ENCODE data around the gene ZBTB46.
"Not testable (repeated sequence)": the region's sequence is repeated elsewhere in the genome, so short reads cannot be mapped to it uniquely, and the experiment has no call there.

ZBTB46 gene

GRCh38 chr20:63814891-63815614 lies 16.0 kb downstream of the ZBTB46 start:
- no peak for DNase-seq (ENCODE audit: low spot score)

DNA sequence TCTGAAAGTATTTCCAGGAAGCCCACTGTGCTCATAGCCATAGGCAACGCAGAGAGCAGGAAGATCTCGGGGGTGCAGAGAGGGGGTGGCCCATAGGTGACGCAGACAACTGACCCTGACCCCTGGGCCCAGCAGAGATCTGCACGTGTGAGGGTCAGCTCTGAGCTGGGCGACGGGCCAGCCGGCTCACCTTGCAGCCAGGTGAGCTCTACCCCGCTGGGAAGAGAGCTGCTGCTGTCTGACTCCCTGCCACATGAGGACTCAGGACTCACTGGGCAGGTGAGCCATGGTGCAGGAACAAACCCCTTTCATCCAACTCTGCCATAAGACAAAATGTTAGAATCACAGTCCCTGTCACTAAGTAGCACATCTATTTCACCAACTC lies 19.6 kb downstream of the ZBTB46 start:
- no peak for DNase-seq (ENCODE audit: low spot score)

DNA sequence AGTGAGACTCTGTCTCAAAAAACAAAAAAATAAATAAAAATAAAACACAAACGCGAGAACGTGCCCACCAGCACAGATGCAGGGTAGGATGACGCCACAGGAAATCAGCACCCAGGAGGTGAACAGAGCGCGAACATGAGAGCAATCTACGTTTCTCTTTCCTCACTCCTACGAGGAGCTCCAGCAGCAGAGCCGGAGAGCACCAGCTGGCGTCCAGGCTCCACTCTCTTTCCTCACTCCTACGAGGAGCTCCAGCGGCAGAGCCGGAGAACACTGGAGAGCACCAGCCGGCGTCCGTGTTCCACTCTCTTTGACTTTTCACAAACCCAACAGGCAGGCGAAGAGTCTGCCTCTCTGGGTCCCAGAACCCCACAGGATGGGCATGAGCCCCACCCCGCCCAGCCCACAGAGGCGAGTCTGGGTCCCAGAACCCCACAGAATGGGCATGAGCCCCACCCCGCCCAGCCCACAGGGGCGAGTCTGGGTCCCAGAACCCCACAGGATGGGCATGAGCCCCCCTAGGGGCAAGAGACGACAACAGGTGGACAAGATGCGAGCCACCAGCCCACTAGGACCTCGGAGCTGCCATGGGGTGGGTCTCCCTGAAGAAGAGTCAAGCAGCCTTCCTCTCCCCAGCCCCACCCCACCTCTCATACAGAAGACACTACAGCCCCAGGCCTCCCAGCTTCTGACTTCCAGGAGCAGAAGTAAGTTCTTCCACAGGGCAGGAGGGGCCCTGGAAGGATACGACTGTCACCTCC lies 20.2 kb downstream of the ZBTB46 start:
- DNase-seq (ENCODE audit: low spot score), result no peak

- DNase-seq (ENCODE audit: low spot score), result no peak
Observed at GRCh38 chr20:63809856-63810255, 21.2 kb downstream of the ZBTB46 start.

- DNase-seq (ENCODE audit: low spot score), result no peak
Observed at GRCh38 chr20:63808964-63809674, 21.9 kb downstream of the ZBTB46 start.

DNA sequence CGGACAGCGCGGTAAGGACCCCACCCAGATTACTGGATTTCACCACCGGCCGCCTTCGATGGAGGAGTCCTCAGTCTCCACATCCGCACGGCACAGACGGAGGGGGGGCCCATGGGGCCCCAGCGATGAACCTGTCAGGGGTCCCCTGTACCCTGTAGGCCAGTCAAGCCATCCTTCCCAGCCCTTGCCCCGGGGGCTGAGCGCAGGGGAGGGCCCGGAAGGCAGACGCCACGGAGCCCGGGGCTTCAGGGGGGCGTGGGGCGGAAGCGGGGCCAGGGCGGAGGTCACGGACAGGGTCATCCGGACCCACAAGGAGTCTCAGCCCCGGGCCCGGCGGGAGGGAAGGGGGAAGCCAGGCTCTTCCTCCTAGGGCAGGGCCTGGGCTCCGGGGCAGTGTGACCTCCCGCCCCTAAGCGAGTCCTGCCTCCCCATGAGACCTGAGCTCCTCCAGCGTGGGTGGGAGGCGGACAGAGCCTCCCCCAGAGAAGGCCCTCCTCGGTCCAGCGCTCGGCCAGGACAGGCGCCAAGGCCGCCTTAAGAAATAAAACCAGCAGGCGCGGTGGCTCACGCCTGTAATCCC lies 22.8 kb downstream of the ZBTB46 start:
- DNase-seq (ENCODE audit: low spot score), result no peak

GRCh38 chr20:63807654-63808053 lies 23.4 kb downstream of the ZBTB46 start:
- no peak for DNase-seq (ENCODE audit: low spot score)

DNA sequence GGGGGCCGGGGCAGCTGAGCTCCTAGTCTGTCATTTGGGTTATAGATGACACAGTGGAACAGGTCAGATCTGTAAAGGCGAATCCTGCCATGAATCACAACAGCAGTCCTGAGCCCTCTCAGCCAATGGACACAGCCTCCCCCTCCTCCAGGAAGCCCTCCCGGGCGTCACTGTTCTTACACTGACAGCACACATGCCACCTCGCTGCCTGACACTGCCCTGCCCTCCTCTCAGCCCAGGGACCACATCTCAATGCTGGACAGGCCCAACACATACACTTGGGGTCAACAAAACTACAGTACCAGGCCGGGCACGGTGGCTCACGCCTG lies 26.8 kb downstream of the ZBTB46 start:
- no peak for DNase-seq (ENCODE audit: low spot score)

DNA sequence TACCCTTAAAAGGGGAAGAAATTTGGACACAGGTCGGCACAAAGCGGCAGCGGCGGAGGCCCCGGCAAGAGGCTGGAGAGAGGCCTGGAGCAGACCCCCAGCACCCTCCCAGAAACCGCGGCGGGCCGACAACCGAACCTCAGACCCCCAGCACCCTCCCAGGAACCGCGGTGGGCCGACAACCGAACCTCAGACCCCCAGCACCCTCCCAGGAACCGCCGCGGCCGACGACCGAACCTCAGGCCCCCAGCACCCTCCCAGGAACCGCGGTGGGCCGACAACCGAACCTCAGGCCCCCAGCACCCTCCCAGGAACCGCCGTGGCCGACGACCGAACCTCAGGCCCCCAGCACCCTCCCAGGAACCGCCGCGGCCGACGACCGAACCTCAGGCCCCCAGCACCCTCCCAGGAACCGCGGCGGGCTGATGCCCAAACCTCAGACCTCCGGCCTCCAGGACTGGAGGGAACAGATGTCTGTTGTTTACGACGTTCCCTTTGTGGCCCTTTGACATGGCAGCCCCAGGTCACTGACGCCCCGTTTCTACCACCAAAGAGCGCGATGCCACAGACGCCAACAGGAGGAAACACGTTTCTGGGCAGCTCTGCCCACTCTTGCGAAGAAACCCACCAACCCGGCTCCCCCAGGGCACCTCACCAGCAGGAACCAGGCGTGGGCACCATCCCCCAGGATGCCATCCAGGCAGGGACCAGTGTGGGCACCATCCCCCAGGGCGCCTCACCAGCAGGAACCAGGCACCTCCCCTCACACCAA lies 28.4 kb downstream of the ZBTB46 start:
- no peak for DNase-seq (ENCODE audit: low spot score)

DNA sequence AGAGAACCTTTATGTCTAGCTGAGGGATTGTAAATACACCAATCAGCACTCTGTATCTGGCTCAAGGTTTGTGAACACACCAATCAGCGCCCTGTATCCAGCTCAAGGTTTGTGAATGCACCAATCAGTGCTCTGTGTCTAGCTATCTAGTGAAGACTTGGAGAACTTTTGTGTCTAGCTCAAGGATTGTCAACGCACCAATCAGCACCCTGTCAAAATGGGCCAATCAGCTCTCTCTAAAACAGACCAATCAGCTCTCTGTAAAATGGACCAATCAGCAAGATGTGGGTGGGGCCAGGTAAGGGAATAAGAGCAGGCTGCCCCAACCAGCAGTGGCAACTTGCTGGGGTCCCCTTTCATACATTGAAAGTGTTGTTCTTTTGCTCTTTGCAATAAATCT lies 29.9 kb downstream of the ZBTB46 start:
- not testable (repeated sequence) for DNase-seq (ENCODE audit: low spot score)

DNA sequence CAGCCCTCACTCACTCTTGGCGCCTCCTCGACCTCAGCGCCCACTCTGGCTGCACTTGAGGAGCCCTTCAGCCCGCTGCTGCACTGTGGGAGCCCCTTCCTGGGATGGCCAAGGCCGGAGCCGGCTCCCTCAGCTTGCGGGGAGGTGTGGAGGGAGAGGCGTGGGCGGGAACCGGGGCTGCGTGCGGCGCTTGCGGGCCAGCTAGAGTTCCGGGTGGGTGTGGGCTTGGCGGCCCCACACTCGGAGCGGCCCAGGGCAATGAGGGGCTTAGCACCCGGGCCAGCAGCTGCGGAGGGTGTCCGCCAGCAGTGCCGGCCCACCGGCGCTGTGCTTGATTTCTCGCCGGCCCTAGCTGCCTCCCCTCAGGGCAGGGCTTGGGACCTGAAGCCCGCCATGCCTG lies 30.7 kb downstream of the ZBTB46 start:
- DNase-seq (ENCODE audit: low spot score), result not testable (repeated sequence)

- not testable (repeated sequence) for DNase-seq (ENCODE audit: low spot score)
Observed at GRCh38 chr20:63799127-63799526, 31.9 kb downstream of the ZBTB46 start.

DNA sequence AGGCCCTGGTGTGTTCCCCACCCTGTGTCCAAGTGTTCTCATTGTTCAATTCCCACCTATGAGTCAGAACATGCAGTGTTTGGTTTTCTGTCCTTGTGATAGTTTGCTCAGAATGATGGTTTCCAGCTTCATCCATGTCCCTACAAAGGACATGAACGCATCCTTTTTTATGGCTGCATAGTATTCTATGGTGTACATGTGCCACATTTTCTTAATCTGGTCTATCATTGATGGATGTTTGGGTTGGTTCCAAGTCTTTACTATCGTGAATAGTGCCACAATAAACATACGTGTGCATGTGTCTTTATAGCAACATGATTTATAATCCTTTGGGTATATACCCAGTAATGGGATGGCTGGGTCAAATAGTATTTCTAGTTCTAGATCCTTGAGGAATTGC lies 33.9 kb downstream of the ZBTB46 start:
- DNase-seq (ENCODE audit: low spot score), result not testable (repeated sequence)

DNA sequence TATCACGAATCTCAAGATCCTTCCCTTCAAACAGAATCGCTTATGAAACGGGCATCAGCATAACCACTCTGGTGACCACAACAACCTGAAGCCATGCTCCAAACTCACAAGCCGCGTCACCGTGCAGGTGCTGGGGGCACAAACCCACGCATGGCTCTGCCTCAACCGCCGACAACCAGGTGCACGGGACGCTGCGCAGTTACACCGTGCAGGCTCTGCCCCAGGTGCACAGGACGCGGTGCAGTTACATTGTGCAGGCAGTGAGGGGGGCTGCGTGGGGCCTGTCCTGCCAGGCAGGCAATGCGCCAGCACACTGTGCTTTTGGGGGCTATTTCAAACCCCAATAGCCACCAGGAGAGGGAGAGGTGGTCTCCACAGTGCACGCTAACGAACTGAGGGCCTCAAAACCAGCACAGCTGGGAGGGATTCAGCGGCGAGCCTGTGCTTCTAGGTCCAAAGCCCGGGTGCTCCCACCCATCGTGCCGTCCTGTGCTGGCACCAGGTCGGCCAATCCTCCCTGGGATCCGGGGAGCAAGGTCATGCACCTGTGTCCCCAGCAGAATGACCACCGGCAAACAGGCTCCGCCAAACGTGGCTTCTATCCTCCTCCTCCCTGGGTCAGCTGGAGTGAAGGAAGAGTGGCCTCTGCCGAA lies 35.8 kb downstream of the ZBTB46 start:
- DNase-seq (ENCODE audit: low spot score), result no peak

GRCh38 chr20:63794614-63795013 lies 36.5 kb downstream of the ZBTB46 start:
- no peak for DNase-seq (ENCODE audit: low spot score)

GRCh38 chr20:63792866-63793265 lies 38.2 kb downstream of the ZBTB46 start:
- no peak for DNase-seq (ENCODE audit: low spot score)

DNA sequence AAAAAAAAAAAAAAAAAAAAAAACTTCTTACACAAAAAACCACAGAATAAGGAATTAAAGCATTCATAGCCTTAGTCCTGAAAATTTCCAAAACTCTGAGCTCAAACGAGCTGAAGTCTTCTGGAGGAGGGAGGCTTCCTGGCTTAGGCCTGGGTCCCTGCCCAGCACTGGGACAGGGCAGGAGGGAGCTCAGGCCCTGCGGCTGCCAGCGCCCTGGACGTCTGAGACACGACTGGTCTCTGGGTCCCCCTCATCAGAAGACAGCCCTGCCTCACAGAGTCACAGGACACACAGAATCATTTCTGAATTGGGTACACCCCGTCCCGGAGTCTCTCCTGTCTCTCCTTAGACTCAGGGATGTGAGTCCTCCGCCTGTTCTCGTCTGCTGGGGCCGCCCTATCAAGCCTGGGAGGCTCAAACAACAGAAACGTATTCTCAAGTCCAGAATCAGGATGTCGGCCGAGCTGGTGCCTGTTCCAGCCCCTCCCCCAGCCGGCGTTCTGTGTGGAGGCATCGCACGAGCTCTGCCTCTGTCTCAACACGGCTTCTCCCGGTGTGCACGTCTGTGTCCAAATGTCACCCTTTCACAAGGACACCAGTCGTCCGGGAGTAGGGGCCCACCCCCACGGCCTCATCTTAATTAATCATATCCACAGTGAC lies 39.4 kb downstream of the ZBTB46 start:
- DNase-seq (ENCODE audit: low spot score), result no peak

- no peak for DNase-seq (ENCODE audit: low spot score)
Observed at GRCh38 chr20:63790572-63791168, 40.4 kb downstream of the ZBTB46 start.

GRCh38 chr20:63789836-63790571 lies 41.1 kb downstream of the ZBTB46 start:
- DNase-seq (ENCODE audit: low spot score), result no peak

DNA sequence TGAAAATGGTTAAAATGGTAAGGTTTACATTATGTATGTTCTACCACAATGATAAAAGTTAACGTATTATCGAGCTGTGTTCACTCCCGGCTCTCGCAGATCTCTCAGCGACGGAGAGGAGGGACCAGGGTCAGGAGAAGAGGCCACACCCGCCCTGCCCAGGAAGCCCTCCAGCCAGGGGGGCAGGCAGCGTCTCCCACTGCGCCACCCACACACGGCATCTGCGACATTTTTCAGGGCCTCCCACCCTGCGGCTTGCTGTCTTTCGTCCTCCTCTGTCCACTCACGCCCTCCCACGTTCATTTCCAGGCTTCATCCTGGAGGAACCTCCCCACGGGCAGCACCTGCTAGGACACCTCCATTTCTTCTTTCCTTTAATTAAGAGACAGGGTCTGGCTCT lies 43.3 kb downstream of the ZBTB46 start:
- DNase-seq (ENCODE audit: low spot score), result no peak

Measured in Ammon's horn (tissue), 1 donor.